Gastroesophageal sphincter (tissue), 3 donors: ENCODE data around the gene KMT2B.

Source experiments
- CTCF ChIP-seq, 4 experiments: fragments of 200-600 bp in 2 of 4; fragments of 450-650 bp in 2 of 4; sonication (generic) in 1 of 4; IDR thresholded peaks; one replicate each; pipeline ENCODE4 v1.5.1; 2017 to 2019; ENCODE audit warnings: antibody characterized with exemption in 4 of 4, mild to moderate bottlenecking in 2 of 4, moderate library complexity in 2 of 4
- EP300 ChIP-seq: sonication (generic); formaldehyde crosslinking; IDR thresholded peaks from one replicate; pipeline ENCODE4 v1.6.1; 2017; ENCODE audit warnings: antibody characterized with exemption, mild to moderate bottlenecking
- POLR2AphosphoS5 ChIP-seq: sonication (generic); formaldehyde crosslinking; IDR thresholded peaks from one replicate; pipeline ENCODE4 v1.6.1; 2017; ENCODE audit warnings: antibody characterized with exemption

- TF ChIP-seq EP300 (no peak), POLR2AphosphoS5 (no peak), CTCF (IDR thresholded peaks at IDR 0.05) (no peak)
These were observed 7.5 kb downstream of the KMT2B start for GRCh38 chr19:35725216-35725861.
